Stimulated activated CD4-positive, alpha-beta T cell treated with anti-CD3 and anti-CD28 coated beads, Interleukin-1b, Interleukin-23, amount 100 ng/mL, for 4 hours (primary cell): Measurements from ENCODE around the gene C8B.

ENCODE experiments used
- DNase-seq, 2 donors: peaks; one replicate each; pipeline ENCODE4 v3.0.0-alpha.2; 2020; ENCODE audit warnings: low read depth in 2 of 2

The C8B gene

GRCh38 chr1:56972976-56973375 lies 7.2 kb upstream of the C8B start:
- no peak for DNase-seq

GRCh38 chr1:56970280-56970679 lies 4.5 kb upstream of the C8B start:
- no peak for DNase-seq

DNA sequence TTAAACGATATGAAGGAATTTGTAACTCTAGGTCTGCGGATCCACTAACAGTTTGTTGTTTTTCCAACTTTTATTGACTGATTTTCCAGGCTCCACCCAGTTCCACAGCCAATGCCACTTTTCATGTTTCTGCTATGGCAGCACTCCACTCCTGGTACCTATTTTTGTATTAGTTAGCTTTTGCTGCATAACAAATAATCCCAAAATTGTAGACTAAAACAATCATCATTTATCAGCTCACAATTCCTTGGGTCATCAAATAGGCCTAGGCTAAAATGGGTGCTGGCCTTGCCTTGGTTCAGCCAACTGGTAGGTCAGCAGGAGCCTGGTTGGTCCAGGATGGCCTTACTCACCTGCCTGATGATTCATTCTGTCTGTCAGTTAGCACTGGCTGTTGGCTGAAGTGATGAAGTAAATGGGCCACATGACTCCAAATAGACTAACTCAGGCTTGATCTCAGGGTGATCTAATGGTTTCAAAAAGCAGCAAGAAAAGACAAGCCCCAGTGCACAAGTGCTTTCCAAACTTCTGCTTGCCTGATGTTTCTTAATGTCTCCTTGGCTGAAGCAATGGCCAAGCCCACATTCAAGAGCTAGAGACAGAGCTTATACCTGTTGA lies 3.2 kb upstream of the C8B start:
- no peak for DNase-seq

DNA sequence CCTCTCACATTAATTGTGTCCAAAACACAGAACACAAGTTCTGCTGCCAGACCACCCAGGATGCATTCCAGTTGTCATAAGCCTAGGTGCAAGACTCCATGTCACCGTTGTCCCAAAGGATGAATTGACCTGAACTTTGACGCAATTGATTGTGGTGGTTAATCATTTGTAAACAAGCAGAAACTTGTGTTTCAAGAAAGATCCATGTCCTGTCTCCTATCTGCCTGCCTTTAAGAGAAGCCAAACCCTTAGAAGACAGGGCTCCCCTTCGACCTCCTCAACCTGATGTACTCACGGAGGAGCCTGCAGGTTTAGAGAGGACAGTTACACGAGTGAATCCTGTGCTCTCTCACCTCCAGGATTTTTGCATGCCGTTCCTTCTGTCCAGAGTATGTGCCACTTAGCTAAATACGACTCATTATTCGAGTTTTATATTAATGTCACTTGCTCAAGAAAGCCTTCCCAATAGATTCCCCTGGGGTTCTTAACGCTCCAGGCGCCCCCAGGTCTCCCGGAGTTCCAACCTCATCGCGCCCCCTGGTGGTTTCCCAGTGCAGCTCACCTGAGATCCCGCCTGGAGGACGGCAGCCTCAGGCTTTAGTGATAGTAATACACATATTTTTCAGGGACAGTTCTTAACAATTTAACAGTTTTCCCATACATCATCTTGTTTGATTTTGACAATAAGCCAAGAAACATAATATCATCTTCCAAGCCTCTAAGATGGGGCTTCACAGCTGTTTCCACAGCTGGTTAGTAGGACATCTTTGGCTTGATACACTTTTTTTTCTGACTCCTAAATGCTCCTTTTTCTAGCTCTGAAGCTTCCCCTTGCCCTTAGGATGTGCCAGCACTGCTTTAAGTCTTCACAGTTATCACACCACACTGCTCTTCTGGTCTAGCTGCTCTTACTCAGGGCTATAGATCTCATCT lies 2.4 kb upstream of the C8B start:
- DNase-seq, result no peak

GRCh38 chr1:56967355-56967754 lies 1.5 kb upstream of the C8B start:
- DNase-seq, result no peak

DNA sequence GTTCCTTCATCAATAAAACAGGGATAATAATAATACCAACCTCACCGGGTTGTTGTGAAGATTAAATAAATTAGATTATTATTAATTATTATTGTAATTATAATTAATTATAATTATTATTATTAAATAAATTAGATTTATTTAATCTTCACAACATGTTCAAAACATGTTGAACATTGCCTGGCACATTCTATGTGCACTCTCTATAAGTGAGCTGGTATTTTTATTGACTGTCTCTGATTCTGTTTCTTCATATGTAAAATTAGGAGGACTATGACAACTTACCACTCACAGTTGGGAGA lies 834 bp upstream of the C8B start:
- no peak for DNase-seq

- no peak for DNase-seq
These were observed 624 bp downstream of the C8B start for GRCh38 chr1:56965191-56965590.

DNA sequence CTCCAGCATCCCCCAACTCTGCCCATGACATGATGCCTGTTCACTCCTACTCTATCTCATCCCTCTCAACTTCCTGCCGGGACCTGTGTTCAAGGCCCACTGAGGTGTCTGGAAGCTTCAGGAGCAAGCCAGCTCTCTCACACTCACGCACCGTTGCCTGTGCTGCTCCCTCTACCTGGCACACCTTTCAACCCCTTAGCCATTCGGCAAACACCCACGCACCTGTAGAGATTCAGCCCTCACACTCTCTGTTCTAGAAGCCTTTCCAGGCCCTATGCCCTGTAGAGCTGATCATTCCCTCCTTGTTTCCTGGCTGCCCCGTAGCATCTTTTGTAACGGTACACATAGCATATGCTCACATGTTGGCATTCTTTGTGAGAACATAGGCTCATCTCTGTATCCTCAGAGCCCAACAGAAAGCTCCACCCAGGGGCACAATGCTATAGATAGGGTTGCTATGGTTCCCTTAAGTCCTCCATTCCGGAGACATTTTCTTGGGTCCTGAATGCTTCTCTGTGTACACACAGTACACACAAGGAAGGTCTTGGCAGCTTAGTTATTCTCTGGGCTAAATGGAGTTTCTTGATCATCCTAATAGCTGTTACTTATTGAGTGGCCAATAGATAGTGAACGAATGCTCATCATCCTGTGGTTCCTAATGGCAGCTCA lies 1.3 kb downstream of the C8B start:
- no peak for DNase-seq

DNA sequence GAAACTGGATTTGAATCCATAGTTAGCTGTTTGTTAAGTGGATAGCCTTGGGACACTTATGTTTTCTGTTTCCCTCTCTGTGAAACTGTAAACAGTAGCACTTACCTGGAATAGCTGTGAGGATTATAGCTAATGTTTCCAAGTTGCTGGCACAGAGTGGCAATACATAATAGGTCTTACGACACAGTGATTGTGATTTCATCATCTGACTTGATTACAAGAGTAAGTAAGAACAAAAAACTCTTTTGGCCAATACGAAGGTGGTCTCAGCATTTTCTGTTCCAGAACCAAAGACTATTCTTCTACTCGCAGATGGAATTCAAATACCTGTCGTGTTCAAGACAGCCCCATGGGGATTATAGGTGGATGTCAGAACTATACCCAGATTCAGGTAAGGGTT lies 2.1 kb downstream of the C8B start:
- DNase-seq, result no peak

DNA sequence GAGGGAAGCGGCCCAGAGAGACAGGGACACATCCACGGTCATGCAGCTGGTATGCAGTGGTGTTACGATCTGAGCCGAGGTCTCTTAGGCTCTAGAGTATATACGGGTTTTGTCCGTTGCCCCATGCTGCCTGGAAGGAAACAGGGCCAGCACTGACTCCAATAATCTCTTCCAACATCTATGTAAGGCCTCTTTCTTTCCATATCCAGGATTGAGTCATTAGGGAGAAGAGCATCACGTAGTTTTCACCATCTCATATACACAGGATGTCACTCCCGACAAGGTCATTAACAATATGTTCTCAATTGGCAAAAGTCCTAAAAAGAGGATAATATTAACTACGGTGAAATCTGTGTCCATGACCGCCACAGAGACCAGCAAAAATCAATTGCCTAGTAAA lies 4.4 kb downstream of the C8B start:
- no peak for DNase-seq

- DNase-seq, result no peak
These were observed 7.3 kb downstream of the C8B start for GRCh38 chr1:56958526-56958925.

GRCh38 chr1:56957931-56958330 lies 7.9 kb downstream of the C8B start:
- DNase-seq, result no peak

GRCh38 chr1:56954664-56955063 lies 11.2 kb downstream of the C8B start:
- no peak for DNase-seq

GRCh38 chr1:56953386-56953785 lies 12.4 kb downstream of the C8B start:
- no peak for DNase-seq

DNA sequence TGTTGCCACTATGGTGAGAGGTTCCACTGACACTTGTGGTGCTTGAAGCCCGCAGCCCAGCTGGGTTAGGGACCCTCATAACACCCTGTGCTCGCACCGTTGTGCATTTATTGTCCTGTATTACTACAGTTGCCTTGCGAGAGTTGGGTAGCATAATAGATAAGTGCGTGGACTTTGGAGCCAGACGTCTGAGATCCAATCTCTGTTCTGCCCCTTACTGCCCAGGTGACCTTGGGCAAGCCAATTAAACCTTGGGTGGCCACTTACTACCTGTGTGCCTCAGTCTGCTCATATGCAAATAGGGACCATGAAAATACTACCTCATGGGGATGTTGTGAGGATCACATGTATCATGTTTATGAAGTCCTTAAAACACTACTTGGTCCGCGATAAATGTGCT lies 13.3 kb downstream of the C8B start:
- DNase-seq, result no peak

DNA sequence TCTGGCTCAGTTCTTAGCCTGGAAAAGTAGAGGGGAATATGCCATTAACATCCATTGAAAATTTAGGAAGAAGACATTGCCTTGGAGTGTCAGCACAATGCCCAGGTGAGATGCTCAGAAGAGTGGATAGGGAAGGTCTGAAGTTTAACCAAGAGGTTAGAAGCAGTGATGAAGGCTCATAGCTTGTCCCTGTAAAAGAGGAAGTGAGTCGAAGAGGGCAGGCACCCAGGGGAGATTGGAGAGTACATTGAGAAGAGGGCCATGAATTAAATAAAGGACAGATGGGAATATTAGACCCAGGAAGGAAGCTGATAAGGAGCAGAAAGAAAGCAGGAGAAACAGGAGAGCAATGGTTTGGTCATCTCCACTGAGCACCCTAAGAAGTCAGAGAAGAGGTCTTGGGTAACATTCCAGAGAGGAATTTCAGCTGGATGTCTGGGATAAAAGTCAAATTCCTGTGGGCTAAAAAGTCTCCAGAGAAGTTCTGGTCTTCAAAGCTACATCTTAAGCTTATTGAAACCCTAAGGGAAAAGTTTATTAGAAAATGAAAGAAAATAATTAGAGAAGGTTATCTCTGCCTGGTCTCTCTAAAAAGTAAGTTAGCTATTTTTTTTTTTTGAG lies 17.3 kb downstream of the C8B start:
- DNase-seq, result no peak

- DNase-seq, result no peak
These were observed 25.8 kb downstream of the C8B start for GRCh38 chr1:56940039-56940438.

DNA sequence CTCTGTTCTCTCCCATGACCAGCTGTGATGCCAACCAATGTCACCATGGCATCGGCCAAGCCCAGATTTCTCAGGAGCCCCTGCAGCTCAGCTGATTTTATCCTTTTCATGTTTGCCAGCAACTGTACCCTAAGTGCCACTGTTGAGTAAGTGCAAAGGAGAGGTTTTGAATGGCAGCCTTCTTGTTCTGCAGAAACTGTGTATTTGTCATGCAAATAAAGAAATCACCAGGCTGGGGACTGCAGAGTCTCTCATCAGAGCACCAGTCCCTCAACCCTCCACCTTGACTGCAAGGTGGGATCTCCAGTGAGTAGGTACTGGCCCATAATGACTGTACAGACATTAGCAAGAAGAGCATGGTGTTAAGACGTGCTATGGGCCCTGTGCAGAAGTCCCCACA lies 26.6 kb downstream of the C8B start:
- DNase-seq, result no peak

DNA sequence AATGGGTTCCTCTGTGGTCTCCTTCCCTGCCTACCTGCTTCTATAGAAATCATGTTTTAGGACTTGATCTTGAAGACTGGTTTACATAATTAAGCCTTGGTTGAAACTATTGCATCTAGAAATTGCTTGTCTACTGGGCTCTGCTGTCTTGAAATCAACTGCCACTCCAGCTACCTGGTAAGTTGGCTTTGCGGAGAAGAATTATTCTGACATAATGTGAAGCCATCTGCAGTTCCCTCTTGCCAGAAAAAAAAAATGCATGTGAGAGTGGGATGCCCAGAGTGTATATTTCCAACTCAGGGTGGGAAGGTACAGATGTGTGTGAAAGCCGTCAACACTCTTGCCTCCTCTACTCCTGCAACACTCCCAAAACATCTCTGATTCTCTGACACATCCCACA lies 27.2 kb downstream of the C8B start:
- no peak for DNase-seq

DNA sequence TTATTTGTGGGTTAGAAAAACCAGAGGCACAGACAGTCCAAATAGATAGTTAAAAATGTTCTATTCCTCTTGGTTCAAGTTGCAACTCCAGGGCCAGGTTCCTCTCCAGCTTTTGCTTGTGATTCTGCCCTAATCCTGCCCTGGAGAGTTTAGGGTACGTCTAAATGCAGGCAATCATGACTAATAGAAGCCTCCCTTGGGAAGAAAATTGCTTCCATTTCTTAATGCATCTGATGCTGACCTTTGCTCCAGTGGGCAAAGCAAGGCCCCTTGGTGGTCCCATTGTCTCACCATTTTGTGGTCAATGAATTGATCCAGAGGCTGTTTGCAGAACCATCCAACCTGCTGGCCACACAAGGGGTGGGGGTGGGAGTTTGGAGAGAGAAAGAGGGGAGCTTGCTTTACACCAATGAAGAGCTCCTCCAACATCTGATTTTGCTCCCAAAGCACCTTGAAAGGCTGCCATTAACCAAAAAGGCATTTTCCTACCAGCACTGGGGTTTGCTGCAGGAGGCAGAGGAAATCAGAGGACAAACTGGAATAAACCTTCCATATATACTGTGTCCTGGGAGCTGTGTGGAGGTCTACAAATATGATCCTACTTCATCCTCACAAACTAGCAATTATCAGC lies 31.3 kb downstream of the C8B start:
- no peak for DNase-seq

DNA sequence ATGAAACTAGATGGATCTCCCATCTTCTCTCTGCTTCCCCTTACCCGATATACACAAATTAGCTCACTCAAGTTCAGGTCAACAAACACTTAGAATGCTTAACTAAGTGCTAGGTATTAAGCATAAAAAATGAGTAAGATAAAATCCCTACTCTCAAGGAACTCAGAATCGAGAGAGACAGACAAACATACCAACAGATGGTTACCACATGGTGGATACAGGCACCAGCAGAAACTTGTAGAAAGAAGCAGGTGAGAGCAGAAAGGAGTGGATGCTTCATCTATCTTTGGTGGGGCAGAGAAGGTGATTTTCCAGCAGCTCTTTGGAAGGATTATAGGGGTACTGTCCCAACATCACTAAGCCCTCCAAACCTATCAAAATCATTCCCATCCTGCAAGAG lies 32.2 kb downstream of the C8B start:
- no peak for DNase-seq

GRCh38 chr1:56933161-56933560 lies 32.7 kb downstream of the C8B start:
- DNase-seq, result no peak
